Astrocyte (in vitro differentiated cells and primary cell): ENCODE data around the gene DNAJC8.

Experiments
- CTCF ChIP-seq: IDR thresholded peaks from 2 replicates; pipeline ENCODE4 v1.5.1; 2011; ENCODE audit warnings: low read depth, mild to moderate bottlenecking, inconsistent platforms, low read length, moderate library complexity; ENCODE audit not compliant: insufficient read depth
- EZH2 ChIP-seq: IDR thresholded peaks from 2 replicates; pipeline ENCODE4 v1.6.1; 2012; ENCODE audit warnings: mild to moderate bottlenecking, low read length, inconsistent platforms; ENCODE audit not compliant: insufficient read depth

GRCh38 chr1:28279721-28280120, 46.9 kb upstream of the DNAJC8 start:
- TF ChIP-seq CTCF (no peak), EZH2 (no peak)
